Cardiac muscle cell (in vitro differentiated cells and primary cell): ENCODE measurements around the gene RARB. TPM values are rescaled to one million over a fixed set of nuclear protein-coding genes. Genes with fewer than 3 reads are reported as not detected.
A peak's percentile ranks its signal among the peaks of the same experiment; 100 is the strongest.

ENCODE experiments used
- DNase-seq, 2 donors: peaks; one replicate each; pipeline versions ENCODE4 v3.0.0 to v3.0.0-alpha.2; 2010 to 2017; ENCODE audit warnings: low read depth in 1 of 2, low spot score in 1 of 2
- H3K27ac ChIP-seq: fragments of 200-600 bp; sonication (generic); 2 replicates; pipeline ENCODE4 v1.5.1; 2016
- H3K27me3 ChIP-seq: fragments of 200-600 bp; sonication (generic); 2 replicates; pipeline ENCODE4 v1.6.0; 2016; ENCODE audit warnings: control low read depth
- H3K36me3 ChIP-seq: fragments of 200-600 bp; sonication (generic); 2 replicates; pipeline ENCODE4 v1.5.1; 2016; ENCODE audit warnings: control low read depth
- H3K4me1 ChIP-seq: fragments of 200-600 bp; sonication (generic); 2 replicates; pipeline ENCODE4 v1.8.1; 2017; ENCODE audit warnings: low read depth, mild to moderate bottlenecking, mixed run types
- H3K4me3 ChIP-seq: fragments of 200-600 bp; sonication (generic); 2 replicates; pipeline ENCODE4 v1.5.1; 2016; ENCODE audit warnings: mild to moderate bottlenecking
- H3K9me3 ChIP-seq: fragments of 200-600 bp; sonication (generic); 2 replicates; pipeline ENCODE4 v1.5.1; 2017; ENCODE audit warnings: low read depth, mild to moderate bottlenecking, control low read depth
- polyA plus RNA-seq: library from polyadenylated mRNA; unstranded; fragments of >200 nt; fragmentation: Nextera tagmentation; extraction: Ambion mirVana; gene quantifications from 2 replicates; pipeline ENCODE4 v1.2.1, GENCODE V29; 2016
- total RNA-seq: library from RNA; depleted of rRNA; stranded (reverse); fragments of >200 nt; gene quantifications from 2 replicates; pipeline ENCODE4 v1.2.3, GENCODE V29; 2016
- TF ChIP-seq, protein P1 (sequence below): IDR thresholded peaks from 2 replicates; pipeline ENCODE4 v1.5.1; 2012; ENCODE audit warnings: low read depth, mild to moderate bottlenecking, low read length

RARB gene
- total and polyA plus RNA-seq, 2 experiments from 2014 or later = 22.4 to 27.2 TPM

DNA sequence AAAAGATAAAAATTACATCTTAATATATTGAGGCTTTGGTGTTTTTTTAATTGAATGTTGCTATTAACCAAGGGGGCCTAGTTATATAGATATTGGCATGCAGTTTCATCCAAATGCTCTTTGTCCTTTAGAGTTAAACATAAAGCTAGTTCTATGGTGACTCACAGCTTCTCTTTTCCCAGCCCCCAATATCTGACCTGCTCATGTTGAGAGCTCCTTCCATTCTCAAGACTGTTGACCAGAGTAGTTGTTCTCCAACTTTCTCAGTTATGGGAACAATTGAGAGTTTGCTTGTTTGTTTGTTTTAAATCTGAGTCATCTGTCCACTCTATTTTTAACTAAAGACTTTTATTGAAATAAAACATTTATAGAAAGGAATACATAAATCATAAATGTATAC lies 15.8 kb upstream of the RARB start:
- DNase-seq = no peak
- Histone ChIP-seq H3K9me3 (no peaks in the 10 kb centered on the region), H3K36me3 (no peaks in the 10 kb centered on the region), H3K27ac (no peak overlapping the region), H3K4me1 (no peaks in the 10 kb centered on the region), H3K27me3 (no peaks in the 10 kb centered on the region), H3K4me3 (no peak overlapping the region)
- TF ChIP-seq, protein P1, sequence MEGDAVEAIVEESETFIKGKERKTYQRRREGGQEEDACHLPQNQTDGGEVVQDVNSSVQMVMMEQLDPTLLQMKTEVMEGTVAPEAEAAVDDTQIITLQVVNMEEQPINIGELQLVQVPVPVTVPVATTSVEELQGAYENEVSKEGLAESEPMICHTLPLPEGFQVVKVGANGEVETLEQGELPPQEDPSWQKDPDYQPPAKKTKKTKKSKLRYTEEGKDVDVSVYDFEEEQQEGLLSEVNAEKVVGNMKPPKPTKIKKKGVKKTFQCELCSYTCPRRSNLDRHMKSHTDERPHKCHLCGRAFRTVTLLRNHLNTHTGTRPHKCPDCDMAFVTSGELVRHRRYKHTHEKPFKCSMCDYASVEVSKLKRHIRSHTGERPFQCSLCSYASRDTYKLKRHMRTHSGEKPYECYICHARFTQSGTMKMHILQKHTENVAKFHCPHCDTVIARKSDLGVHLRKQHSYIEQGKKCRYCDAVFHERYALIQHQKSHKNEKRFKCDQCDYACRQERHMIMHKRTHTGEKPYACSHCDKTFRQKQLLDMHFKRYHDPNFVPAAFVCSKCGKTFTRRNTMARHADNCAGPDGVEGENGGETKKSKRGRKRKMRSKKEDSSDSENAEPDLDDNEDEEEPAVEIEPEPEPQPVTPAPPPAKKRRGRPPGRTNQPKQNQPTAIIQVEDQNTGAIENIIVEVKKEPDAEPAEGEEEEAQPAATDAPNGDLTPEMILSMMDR = no peak

DNA sequence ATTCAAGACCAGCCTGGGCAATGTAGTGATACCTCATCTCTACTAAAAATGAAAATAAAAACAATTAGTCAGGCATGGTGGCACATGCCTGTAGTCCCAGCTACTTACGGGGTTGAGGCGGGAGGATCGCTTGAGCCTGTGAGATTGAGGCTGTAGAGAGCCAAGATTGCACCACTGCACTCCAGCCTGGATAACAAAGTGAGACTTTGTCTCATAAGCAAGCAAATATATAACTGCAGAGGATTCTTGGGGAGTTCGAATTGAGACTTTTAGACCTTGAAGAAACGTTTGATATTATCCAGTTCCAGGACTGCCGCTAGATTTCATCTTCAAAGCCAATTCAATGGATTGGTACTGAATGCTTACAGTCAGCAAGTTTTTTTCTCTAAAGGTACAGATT lies 11.9 kb upstream of the RARB start:
- Histone ChIP-seq H3K4me1 (no peaks in the 10 kb centered on the region), H3K27me3 (no peaks in the 10 kb centered on the region), H3K36me3 (no peaks in the 10 kb centered on the region), H3K27ac (no peak overlapping the region), H3K9me3 (no peaks in the 10 kb centered on the region), H3K4me3 (no peak overlapping the region)
- TF ChIP-seq, protein P1 = no peak
- no peak for DNase-seq

DNA sequence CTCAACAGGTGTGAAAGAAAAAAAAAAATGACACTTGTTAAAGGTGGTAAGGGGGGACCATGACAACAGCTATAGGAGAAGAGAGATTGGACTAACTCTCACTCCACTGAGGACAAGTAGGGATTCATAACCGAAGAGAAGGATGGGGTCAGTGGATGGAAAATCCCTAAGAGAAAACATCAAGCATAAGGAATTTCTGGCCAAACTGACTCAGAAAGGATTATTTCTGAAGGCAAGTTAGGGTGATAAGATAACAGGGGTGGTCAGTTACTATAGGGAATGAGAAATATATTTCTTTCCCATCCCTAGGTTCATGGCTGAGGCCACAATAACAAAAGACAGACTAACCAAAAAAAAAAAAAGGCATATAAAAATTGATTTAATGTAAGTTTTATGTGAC lies 9.5 kb upstream of the RARB start:
- TF ChIP-seq, protein P1 = no peak
- Histone ChIP-seq H3K4me3 (no peak overlapping the region), H3K27me3 (no peaks in the 10 kb centered on the region), H3K4me1 (peaks cover under 1% of the 10 kb centered on the region), H3K9me3 (no peaks in the 10 kb centered on the region), H3K36me3 (no peaks in the 10 kb centered on the region), H3K27ac (no peak overlapping the region)
- peak in 1 of 2 donors; percentile 19 for DNase-seq

DNA sequence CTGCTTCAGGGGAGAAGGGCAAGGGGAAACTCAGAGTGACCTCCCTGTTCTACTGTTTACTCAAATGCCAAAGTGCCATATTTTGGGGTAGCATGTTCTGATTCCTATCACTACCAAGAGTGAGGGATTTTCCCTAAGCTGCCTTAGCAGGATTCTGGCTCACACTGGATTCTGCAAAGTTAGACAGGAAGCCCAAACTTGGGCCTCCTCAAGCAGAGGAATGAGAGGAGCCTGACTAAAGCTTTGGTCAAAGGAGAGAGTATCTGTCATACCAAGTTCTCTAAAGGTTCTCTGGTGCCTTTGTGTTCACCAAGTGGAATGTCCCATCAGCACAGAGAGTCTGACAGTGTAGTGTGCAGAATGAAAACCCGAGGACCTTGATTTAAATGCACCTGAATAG lies 8.8 kb upstream of the RARB start:
- TF ChIP-seq, protein P1 = no peak
- no peaks in the 10 kb centered on the region for H3K27me3 ChIP-seq
- no peak overlapping the region for H3K4me3 ChIP-seq
- no peaks in the 10 kb centered on the region for H3K36me3 ChIP-seq
- peaks cover 7% of the 10 kb centered on the region for H3K4me1 ChIP-seq
- peak in 1 of 2 donors; percentile 32 for DNase-seq
- no peak overlapping the region for H3K27ac ChIP-seq
- no peaks in the 10 kb centered on the region for H3K9me3 ChIP-seq

DNA sequence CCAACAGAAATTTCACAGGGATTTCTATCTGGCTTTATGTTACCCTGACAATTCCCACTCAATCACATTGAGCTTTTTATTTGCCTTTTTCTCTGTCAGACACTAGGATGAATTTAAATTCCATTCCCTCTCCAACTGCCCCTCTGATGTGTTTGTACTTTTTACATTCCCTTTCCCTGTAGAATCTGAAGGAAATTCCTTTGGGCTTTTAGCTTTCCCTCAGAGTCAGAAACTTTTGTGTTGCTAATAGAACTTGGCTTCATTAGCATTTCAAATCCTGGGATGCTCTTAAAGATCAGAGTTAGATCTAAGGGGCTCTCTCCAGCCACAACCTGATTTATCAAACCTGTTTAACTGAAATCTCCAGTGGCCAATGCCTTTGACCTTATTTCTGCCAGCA lies 7.9 kb upstream of the RARB start:
- Histone ChIP-seq H3K4me3 (no peak overlapping the region), H3K27me3 (no peaks in the 10 kb centered on the region), H3K9me3 (no peaks in the 10 kb centered on the region), H3K36me3 (no peaks in the 10 kb centered on the region), H3K4me1 (peaks cover 12% of the 10 kb centered on the region), H3K27ac (no peak overlapping the region)
- no peak for DNase-seq
- TF ChIP-seq, protein P1 = no peak

DNA sequence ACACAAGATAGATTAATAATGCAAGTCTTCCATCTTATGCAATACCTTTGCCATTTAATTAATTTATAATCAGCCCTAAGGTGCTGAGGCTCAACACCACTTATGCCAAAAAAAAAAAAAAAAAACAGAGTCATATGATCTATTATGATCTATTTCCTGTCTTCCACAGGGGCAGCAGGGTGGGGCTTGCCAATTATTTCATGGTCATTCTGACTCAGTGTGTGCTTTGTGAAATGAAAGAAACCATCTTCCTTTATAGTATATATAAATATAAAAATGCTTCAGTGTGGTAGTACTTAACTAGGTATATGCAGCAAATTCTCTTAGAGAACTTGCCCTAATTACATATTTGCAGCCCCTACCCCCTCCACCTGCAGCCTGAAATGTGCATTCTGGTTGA lies 7.2 kb upstream of the RARB start:
- Histone ChIP-seq H3K4me3 (no peak overlapping the region), H3K36me3 (no peaks in the 10 kb centered on the region)

More for the DNA sequence above, 7.2 kb upstream of the RARB start:
- peaks cover 14% of the 10 kb centered on the region for H3K4me1 ChIP-seq
- no peaks in the 10 kb centered on the region for H3K27me3 ChIP-seq
- DNase-seq = no peak
- TF ChIP-seq, protein P1 = no peak
- H3K27ac ChIP-seq = no peak overlapping the region
- no peaks in the 10 kb centered on the region for H3K9me3 ChIP-seq
